Measurements from ENCODE around the gene CDCA5.

The CDCA5 gene

DNA sequence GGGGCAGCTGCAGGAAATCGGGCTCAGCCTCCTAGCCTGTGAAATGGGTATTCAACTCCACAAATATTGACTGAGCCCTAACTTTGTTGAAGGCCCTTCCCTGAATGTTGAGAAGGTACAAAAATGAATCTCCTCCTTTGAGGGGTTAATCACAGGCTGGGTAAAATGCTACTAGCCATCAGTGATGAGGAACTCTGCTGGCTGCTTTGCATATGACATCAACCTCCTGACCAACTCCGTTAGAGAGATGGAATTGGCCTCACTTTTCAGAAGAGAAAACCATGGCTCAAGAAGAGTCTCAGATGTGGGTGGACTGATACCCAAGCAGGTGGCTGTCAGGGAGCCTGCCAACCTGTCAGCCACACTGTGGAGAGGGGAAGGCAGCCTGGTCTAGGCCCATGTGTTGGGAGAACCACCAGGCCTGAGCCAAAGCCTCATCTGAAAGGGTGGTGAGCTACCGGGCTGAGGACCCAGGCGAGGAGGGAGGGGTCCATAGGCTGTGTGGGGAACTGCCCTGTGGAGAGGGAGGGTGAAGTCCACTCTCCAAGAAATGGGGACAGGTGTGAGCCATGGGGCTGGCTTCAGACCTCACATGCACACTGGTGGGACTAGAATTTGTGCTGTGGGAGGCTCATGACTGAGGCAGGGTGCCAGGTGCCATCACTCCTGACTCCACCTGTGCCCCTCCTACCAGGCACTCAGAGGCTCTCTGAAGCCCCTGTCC, 11.8 kb downstream of the CDCA5 start:
- no peak for DNase-seq (ENCODE audit: low spot score)
- no peak for FAIRE-seq

DNA sequence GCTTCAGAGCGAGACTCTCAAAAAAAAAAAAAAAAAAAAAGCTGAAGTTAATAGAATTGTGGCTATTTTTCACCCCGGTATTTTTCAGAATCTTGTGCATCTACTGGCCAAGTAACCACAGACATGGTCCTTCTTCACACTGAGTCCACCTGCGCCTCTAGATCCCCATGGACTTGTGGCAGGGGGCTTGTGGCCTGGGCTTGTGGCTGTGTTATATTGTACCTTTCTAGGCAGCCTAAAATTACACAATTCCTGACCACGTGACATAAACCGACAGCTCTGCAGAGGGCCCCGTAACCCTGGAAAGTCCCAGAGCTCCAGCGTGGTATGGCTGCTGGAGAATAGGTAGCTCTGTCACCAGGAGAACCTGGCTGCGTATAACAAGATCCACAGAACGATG, 14.6 kb downstream of the CDCA5 start:
- FAIRE-seq (no peak), DNase-seq (ENCODE audit: low spot score) (no peak)

DNA sequence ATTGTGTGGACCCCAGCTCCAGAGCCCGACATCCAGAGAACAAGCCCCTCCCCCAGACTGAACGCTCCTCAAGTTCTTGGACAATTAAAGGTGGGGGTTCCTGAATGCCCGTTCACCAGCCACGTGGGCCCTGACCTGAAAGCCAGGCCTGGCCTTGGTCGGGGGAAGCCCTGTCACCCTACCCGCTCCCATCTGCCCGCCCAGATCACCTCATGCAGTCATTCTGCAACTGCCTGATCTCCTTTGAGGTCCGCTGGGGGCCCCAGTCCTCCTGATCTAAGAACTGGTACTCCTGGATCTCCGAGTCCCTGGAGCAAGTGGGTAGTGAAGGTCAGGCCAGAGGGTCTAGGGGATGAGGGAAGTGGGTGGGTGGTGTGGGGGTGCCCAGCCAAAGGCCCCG, 16.4 kb downstream of the CDCA5 start:
- no peak for FAIRE-seq
- no peak for DNase-seq (ENCODE audit: low spot score)

DNA sequence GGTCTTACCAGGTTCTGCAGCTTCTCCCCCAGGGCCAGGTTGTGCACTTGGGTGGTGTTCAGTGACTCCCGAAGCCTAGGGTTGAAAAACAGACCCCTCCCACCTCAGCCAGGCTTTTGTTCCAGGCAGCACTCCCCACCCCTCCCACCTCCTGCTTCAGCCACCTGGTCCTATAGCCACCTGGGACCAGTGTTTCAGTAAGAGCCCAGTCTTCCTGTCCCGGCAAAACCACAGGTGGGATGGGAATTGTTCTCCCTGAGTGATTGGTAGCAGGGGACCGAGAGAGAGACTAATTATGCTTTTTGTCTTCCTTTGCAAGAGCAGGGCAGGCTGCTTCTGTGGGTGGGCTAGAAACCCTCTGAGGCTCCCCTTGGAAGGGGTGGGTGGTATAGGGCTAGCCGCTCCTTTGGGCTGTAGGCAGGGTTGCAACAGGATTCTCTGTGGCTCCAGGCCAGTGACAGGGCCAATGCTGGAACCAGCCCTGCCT, 17.0 kb downstream of the CDCA5 start:
- DNase-seq (ENCODE audit: low spot score) (no peak), FAIRE-seq (no peak)

DNA sequence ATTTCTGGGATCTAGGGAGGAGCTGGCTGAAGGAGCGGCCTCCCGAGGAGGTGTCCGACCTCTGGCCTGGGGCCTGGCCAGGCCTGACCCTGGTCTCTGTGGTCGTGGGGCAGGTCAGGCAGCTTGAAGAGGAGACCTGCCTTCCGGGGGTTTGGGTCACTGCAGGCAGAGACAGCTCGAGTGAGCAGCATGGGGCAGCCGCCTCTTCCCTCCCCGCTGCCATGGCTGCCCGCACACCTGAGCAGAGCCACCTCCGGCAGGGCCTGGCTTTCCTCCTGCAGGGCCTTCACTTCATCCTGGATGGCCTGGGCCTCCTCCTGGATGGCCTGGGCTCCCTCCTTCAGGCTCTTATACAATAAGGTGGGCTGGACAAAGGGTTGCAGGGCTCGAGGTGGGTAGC, 17.5 kb downstream of the CDCA5 start:
- no peak for FAIRE-seq
- DNase-seq (ENCODE audit: low spot score), result no peak

DNA sequence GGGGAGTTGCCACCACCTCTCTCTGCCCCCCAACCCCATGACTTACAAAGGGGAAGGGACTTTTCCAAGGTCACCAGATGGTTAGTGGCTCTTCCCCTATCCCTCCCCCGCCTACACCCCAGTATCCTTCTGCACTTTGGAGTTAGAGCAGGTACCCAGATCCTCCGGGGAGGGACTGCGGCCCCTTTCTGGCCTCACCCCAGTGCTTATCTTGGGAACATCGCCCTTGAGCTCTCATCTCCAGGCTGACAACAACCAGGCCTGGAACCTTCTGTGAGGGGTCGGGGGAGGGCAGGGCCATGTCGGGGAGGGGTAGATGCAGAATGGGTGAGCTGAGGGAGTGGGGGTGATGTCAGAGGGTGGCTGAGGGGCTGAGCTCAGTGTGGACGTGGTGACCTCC, 18.0 kb downstream of the CDCA5 start:
- DNase-seq (ENCODE audit: low spot score), result no peak

DNA sequence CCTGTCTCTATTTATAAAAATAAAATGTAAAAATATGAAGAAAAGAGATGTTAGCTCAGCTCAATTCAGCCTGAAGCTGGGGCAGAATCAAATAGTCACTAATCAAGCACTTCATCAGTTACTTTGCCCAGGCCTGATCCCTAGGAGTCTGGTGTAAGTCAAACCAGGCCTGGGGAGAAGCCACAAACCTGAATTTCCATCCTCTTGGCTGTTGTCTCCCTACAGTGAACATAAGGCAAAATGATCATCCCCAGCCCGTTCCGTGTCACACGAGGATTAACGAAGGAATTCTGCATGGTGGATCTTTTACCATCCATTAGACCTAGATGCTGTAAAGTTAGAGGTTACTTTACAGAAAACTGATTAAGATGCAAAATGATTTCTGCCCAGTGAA, 19.0 kb downstream of the CDCA5 start:
- FAIRE-seq, result no peak
- no peak for DNase-seq (ENCODE audit: low spot score)

More for the DNA sequence above, 18.0 kb downstream of the CDCA5 start:
- FAIRE-seq, result no peak

DNA sequence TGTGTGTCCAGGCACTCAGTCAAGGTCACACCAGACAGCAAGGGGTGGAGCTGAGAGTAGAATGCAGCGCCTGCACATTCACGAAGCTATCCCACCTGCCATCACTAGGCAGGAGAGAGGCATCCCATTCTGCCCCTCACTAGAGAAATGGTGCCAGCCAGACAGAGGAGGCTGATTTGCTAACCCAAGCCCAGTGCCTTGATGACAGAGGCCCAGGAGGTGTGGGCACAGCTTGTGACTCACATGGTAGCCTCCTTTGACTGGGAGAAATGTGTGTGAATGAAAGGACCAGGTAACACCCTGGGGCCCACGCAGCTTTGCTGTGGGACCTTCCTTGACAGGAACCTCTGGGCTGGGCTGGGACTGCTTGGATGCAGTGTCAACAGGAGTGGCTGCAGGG, 20.3 kb downstream of the CDCA5 start:
- no peak for FAIRE-seq

DNA sequence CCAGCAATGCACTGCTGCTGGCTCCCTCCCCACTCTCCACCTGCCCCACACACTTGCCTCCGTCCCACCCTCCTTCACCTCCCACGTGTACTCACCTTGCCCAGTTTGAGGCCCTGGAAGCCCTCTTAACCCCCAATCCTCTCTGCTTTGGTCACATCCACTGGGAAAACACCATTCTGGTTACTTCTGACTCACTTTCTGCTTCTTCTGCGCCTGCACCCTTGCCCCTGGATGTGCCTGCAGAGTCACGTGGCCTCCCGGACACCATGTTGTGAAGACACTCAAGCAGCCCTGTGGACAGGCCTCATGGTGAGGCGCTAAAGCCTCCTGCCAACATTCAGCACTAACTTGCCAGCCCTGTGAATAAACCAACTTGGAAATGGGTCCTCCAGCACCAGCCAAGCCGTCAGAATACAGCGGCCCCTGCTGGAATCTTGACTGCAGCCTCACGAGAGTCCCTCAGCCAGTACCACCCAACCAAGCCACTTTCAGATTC, 22.9 kb downstream of the CDCA5 start:
- FAIRE-seq (no peak), DNase-seq (ENCODE audit: low spot score) (no peak)

More for the DNA sequence above, 20.3 kb downstream of the CDCA5 start:
- DNase-seq (ENCODE audit: low spot score), result no peak

DNA sequence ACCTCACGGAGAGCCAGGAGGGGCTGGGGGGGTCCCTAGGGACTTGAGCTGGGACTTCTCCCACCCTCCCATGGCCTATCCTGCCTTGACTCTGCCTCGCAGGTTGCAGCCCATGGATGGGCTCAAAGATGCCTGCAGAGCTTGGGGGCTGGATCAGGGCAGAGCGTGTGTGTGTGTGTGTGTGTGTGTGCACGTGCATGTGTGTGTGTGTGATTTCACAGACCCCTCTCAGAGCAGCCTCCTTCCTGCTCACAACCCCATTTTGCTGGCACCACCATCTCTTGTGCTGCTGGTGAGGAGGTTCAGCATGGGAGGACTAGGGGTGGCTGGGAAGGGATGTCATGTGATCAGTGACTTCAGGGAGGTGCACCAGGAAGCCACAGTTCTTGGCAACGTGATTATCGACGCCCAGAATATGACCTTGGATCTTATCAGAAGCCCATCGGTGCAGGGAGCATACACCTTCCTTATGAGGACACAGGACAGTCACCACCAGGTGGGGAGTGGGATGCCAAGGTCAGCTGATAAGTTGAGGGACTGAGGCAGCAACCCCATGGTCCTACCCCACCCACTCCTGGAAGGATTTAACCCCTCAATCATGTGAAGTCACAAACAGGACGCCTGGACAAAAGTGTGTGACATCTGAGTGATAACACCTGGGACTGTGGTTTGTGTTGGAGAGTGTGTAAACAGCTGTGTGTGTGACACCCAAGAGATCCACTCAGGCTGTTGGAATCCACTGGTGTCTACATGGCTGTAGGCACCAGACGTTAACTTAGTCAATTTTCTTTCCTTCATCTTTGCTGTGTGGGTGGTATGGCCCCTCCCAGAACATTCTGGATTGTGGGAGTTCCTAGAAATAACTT, 23.6 kb downstream of the CDCA5 start:
- DNase-seq (ENCODE audit: low spot score), result no peak
- FAIRE-seq, result no peak

DNA sequence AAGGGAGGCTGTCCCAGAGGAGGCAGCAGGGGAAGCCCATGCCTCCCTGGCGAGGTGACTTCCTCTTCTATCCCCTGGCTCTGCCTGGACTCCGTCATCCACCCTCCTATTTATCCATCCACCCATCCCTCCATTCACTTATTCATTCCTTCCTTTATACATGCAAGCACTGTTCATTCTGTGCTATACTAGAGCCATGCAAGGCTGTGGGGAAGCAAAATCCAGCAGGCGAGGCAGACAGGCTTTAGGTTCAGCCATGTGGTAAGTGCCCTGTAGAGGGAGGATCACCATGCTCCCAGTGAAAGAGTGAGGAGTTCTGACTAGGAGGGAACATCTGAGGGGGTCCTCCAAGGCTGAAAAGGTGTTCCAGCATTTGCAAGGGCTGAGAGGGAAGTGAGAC, 24.3 kb downstream of the CDCA5 start:
- no peak for FAIRE-seq

DNA sequence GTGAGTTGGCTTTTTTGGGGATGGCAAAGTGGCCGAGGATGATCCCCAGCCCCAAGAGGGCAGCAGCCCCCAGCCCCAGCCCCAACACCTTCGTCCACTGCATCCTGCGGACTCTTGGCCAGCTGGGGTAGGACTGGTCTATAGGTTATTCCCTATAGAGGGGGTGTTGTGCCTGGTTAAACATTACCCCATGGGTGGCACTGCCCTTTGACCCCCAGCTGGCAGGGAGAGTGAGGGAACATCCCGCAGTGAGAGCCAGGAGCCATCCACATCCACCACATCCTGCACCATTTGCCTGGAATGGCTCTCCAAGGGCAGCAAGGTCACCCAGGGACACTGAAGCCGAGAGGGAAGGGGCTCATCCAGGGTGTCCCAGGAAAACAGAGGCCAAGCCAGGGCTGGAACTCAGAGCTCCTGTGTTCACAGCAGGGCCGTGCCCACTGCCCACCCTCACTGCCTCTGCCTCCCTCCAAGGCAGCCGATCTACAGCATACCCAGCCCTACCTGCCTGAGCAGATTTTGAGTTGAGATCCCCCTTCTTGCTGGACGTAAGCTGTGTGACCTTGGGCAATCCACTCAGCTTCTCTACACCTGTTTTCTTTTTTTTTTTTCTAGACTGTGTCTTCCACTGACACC, 25.3 kb downstream of the CDCA5 start, which contains the start of gene NAALADL1:
Gene NAALADL1 (minus strand): TSS at position 135 of the 636 bp plus-strand sequence. CDS start 32 bp downstream, at position 103.
- FAIRE-seq (no peak), DNase-seq (ENCODE audit: low spot score) (no peak)

More for the DNA sequence above, 24.3 kb downstream of the CDCA5 start:
- no peak for DNase-seq (ENCODE audit: low spot score)

DNA sequence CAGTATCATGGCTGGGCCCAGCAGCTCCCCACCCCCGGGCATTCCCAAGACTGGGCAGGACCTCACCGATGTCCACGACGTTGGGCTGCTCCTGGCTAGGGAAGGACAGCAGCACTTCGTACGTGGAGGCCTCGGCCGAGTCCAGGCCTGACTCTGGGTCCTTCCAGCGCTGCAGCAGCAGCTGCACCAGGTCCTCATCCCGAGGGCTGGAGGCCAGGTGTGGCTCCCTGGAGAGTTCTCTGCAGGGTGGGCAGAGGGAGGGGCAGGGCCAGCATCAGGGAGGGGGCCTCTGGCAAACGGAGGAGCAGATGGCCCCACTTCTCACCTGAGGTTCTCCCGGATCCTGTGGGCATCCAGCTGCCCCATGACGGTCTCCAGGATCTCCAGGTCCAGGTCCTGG, 25.8 kb downstream of the CDCA5 start:
- no peak for DNase-seq (ENCODE audit: low spot score)
- no peak for FAIRE-seq

DNA sequence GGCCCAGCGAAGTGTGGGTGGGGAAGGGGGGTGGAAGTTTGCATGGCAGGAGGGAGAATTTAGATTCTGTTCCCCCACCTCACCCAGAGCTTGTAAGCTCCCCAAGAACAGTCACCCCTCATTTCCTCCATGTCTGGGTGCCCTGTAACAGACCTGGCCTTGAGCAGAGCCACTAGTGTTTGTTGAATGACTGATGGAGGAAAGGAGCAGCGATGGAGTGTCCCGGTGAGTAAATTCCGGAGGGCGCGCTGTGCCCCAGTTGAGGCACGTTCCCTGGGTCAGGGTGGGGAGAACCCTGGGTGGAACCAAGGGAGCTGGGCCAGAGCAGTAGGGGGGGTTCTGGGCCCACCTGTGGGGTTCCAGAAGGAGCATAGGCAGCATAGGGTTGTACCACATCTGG, 26.3 kb downstream of the CDCA5 start:
- FAIRE-seq (no peak), DNase-seq (ENCODE audit: low spot score) (no peak)

DNA sequence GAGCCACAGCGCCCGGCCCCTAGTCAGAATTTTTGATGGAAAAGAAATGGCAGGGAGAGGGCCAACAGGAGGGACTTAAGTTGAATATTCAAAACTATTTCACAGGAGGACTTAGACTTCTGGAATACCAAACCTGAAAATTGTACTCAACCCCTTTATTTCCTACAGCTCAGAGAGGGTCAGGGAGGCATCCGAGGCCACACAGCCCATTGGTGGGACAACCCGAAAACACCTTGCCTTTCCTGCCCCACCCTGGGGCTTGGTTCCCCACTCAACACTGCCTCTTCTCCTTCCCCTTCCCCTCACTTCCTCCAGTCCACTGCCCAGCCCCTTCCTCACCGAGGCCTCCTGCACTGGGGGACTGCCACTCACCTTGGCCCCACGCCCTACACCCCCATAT, 26.8 kb downstream of the CDCA5 start:
- DNase-seq (ENCODE audit: low spot score) (no peak), FAIRE-seq (no peak)

DNA sequence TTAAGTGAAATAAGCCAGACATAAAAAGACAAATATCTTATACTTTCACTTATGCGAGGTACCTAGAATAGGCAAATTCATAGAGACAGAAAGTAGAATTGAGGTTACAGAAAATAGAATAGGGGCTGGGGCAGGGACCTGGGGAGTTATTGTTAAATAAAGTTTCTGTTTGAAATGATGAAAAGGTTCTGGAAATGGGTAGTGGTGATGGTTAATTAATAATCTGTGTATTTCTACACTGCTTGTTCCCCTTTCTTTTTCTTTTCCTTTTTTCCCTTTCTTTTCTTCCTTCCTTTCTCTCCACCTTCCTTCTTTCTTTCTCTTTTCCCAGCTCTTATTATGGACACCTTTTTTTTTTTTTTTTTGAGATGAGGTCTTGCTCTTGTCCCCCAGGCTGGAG, 28.3 kb downstream of the CDCA5 start:
- FAIRE-seq (no peak), DNase-seq (ENCODE audit: low spot score) (no peak)

DNA sequence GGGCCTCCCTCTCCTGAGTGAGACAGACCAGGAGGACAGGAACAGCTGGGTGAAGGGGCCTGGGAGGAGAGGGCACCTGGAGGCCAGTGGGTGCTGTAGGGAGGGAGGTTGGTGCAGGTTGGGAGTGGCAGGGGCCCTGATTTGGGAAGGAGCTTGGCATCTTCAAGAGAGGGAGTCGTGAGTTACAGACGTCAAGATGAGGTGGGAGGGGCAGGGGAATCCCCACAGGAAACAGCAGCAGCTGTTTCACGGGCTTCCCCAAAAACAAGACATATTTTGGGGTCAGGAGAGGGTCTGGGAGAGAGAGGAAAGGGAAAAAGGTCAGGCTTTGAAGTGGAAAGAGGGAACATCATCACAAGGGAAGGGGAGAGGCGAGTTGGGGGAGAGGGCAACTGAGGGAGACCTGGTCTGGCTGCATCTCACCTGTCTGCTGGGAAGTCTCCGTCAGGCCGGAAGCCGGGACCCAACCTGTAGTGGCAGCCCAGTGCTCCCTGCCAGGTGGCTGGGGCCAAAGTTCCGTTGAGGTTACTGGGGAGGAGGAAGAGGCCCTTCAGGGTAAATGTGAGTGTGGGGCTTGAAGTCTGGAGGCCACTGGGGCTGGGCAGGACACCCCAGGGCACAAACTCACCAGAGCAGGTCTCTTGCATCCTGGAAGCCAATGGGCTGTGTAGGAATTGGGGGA, 29.9 kb downstream of the CDCA5 start:
- DNase-seq (ENCODE audit: low spot score) (no peak), FAIRE-seq (no peak)

DNA sequence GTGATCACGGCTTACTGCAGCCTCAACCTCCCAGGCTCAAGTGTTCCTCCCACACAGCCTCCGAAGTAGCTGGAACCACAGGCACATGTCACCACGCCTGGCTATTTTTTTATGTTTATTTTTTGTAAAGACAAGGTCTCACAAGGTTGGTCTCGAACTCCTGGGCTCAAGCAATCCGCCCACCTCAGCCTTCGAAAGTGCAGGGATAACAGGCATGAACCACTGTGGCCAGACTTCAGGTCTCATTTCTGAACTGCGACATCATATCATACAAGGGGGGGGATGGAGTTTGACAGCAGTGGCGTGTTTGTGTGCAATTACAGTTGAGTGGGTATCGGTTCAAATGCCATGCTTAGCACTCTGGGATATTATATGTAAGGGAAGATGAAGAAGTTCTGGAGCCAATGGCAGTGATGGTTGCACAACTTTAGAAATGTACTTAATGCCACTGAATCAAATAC, 32.4 kb downstream of the CDCA5 start:
- DNase-seq (ENCODE audit: low spot score) (no peak), FAIRE-seq (no peak)

DNA sequence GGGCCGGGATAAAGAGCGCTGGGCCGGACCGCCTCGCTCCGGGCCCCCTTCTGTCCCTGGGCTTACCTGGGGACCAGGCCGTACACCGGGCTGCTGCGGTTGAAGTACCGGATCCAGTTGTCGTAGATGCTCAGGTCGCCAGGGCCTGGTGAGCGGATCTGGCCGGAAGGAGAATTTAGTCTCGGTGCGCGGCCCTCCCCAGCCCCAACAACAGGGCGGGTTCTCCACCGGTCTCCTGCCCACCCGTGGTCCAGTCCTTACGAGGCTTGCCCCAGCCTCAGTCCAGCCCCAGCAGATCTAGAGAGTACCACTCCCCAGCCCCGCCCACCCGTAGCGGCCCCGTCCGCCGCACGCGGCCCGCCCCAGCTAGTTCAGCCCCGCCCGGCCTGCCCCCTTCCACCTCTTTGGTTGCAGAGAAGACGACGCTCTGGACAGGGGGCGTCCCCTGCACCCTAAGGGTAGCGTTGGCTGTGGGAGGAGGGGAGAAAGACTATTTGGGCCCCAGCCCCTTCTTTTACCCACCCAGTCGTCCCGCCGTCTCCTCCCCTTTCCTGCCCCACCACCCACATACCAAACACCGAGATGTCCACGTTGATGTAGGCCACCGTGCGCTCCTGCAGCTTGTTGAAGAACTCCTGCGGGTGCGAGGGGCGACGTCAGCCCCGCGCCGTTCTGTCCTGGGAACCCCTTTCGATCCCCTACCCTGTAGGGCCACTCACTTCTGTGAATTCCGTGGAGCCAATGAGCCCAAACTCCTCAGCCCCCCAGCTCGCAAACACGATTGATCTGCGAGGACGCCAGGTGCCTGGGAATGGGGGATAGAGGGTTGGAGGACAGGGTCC, 36.0 kb downstream of the CDCA5 start:
- DNase-seq (ENCODE audit: low spot score), result no peak
- FAIRE-seq, result no peak

DNA sequence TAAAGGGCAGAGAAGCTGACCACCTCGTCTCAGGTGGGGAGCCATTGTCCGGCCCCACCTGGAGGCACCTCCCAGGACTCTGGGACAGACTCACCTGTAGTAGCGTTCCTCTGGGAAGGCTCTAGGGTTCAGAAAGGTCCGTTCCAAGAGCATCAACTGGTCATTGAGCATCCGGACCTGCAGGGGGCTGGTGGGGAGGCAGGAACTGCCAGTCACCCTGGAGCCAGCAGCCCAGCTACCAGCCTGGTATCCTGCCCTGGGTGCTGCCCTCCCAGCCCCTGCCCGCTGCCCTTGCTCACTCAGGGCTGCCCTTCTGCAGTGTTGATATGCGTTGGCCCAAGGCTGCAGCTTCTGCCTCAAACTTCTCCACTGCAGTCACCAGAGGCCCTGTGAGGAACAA, 38.1 kb downstream of the CDCA5 start:
- FAIRE-seq (no peak), DNase-seq (ENCODE audit: low spot score) (no peak)
